SK-N-SH (cell line): ENCODE results near the gene MAG.

Experiments used
- MXI1 ChIP-seq: IDR thresholded peaks from 2 replicates; pipeline ENCODE4 v1.6.1; 2012; ENCODE audit warnings: mild to moderate bottlenecking, low read depth, low read length, improper control_type of control experiment
- RAD21 ChIP-seq: IDR thresholded peaks from 2 replicates; pipeline ENCODE4 v1.6.1; 2012; ENCODE audit warnings: mild to moderate bottlenecking, low read length
- SIN3A ChIP-seq: IDR thresholded peaks from 2 replicates; pipeline ENCODE4 v1.6.1; 2012; ENCODE audit warnings: low read depth, mild to moderate bottlenecking, low read length, moderate library complexity, borderline replicate concordance
- TAF1 ChIP-seq: IDR thresholded peaks from 2 replicates; pipeline ENCODE4 v1.6.1; 2012; ENCODE audit warnings: low read depth, mild to moderate bottlenecking, low read length, moderate library complexity, borderline replicate concordance
- TF ChIP-seq, protein P1 (sequence below): fragments of 200-600 bp; sonication (generic); IDR thresholded peaks from 2 replicates; pipeline ENCODE4 v1.6.1; 2017; ENCODE audit warnings: antibody characterized with exemption, mild to moderate bottlenecking, moderate library complexity
- TF ChIP-seq, protein P2 (sequence below): IDR thresholded peaks from 2 replicates; pipeline ENCODE4 v1.4.0; 2012; ENCODE audit warnings: low read depth
- TF ChIP-seq, protein P3 (sequence below): IDR thresholded peaks from 2 replicates; pipeline ENCODE4 v1.4.0; 2012; ENCODE audit warnings: low read depth, borderline replicate concordance

DNA sequence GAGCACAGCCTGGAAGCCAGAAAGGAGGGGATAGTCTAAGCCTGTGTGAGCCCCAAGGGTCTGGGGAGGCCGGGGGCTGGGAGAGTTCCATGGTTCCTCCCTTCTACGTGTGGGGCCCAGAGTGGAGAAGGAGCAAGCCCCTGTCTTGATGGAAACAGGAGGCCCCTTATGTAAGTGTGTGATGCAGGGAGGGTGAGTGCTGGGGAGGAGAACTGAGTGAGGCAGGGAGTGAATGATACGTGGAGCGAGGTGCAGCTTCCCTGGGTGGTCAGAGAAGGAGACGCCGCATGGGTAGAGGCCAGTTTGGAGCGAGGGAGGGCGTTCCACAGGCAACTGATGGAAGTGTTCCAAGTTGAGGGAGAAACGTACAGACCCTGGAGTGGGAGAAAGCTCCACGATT, 16.0 kb downstream of the MAG start:
- TF ChIP-seq MXI1, result no peak
- no peak for TF ChIP-seq RAD21
- TF ChIP-seq, protein P1, sequence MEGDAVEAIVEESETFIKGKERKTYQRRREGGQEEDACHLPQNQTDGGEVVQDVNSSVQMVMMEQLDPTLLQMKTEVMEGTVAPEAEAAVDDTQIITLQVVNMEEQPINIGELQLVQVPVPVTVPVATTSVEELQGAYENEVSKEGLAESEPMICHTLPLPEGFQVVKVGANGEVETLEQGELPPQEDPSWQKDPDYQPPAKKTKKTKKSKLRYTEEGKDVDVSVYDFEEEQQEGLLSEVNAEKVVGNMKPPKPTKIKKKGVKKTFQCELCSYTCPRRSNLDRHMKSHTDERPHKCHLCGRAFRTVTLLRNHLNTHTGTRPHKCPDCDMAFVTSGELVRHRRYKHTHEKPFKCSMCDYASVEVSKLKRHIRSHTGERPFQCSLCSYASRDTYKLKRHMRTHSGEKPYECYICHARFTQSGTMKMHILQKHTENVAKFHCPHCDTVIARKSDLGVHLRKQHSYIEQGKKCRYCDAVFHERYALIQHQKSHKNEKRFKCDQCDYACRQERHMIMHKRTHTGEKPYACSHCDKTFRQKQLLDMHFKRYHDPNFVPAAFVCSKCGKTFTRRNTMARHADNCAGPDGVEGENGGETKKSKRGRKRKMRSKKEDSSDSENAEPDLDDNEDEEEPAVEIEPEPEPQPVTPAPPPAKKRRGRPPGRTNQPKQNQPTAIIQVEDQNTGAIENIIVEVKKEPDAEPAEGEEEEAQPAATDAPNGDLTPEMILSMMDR, result no peak
- TF ChIP-seq TAF1, result no peak
- TF ChIP-seq, protein P2, sequence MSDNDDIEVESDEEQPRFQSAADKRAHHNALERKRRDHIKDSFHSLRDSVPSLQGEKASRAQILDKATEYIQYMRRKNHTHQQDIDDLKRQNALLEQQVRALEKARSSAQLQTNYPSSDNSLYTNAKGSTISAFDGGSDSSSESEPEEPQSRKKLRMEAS, result no peak
- TF ChIP-seq, protein P3, sequence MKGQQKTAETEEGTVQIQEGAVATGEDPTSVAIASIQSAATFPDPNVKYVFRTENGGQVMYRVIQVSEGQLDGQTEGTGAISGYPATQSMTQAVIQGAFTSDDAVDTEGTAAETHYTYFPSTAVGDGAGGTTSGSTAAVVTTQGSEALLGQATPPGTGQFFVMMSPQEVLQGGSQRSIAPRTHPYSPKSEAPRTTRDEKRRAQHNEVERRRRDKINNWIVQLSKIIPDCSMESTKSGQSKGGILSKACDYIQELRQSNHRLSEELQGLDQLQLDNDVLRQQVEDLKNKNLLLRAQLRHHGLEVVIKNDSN, result no peak
- TF ChIP-seq SIN3A, result no peak
